NCI-H187 treated with DMSO at 0.1 percent for 48 hours (cell line): ENCODE results near the gene TOX3.

Experiments used
- DNase-seq: peaks from one replicate; lab custom pipeline; 2025; lab: John Stamatoyannopoulos, UW

TOX3 gene

DNA sequence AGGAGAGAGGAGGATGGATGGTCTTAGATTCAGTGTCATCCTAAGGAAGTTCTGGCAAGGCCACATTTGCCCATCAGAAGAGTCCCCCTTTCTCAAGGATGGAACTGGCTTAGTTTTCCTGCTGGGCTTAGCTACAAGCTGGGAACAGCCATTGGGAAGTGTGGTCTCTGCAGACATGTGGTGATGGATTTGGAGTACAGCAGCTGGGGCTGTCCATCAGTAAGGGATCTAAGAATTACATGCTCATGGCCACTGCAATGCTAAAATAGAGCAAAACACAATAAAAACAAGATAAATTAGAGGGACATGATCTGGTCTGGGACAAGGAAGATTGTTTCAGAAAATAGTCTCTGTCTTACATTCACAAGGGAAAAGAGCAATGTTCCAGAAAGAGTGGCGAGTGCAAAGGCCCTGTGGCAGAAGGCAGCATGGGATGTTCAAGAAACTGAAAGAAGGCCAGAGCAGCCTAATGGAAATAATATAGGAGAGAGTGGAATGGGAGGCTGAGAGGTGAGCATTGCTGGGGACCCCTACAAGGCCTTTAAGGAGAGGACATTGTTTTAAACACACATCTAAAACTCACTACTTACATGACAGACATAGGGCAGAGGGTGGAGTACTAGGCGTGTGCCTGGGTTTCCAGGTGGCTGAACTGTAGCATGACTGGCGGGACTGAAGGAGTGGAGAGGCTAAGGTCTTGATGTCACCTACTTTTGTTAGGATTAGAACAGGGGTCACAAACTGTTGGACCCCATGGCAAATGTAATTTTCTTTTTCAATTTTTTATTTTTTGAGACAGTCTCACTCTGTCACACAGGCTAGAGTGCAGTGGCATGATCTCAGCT is 17.0 kb upstream of the TOX3 start:
- DNase-seq = no peak

DNA sequence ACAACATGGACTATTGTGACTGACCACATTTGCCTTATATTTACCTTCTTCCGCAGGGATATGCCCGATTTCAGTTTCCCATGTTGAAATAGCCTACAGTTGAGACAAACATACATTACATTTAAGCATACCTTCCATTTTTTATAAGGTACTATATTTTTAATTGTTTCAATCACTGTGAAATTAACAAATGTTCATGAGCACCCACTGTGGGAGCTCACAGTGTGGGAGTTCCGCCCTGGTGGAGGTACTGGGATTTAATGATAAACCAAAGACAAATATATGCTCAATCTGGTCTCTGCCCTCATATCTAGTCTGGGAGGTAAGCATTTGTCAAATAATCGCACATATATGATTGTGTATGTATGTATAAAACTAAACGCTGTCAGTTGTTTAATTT is 15.8 kb upstream of the TOX3 start:
- no peak for DNase-seq

DNA sequence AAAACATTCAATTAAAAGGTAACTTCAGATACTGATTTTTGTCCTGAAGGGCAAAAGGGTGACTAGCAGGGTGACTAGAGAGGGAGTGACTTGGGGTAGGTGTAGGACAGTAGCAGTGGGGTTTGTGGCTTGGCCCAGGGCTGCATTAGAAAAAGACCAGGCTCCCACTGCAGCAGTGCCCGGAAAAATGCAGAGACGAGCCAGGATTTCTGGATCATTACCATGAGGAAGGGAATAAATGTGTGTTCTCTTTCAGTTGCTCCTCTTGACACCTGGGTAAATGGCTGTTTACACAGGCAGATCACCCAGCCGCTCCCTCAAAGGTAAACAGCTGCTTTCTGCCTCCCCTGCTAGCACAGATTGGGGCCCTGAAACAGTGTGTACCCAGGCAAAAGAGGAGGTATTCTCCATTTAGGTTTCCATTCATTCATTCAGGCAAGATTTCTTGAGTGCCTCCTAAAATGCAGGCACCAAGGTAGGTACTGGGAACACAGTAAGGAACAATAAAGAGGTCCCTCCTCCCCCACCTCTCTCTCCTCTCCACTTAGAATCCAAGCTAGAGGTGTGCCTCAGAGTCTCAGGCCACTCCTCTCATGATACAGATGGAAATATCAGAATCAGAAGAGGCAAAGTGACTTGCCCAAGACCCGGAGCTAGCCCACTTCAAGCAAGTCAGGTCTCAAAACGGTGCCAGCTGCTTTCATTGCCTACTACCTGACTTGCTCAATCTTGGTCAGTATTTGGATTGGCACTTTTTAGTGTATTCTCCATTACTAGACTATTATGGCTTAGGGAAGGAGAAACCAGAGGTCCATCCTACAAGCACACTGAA is 15.2 kb upstream of the TOX3 start:
- peak; percentile 73 for DNase-seq

DNA sequence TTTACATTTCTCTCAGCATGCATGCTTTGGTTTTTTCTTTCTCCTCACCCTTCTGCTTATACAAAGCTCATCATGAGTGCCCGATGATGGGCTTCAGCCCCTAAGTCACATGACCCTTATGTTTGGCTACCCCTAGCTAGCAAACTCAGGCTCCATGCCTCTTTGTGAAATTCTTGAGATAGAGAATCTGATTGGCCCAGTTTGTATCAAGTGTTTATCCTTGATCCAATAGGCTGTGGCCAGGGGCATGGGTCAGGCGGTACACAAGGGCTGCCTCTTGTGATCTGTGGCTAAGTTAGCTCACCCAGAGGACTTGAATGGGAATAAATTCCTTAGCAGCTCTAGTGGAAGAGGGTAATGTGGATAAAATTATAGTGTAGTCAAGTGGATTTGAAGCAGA is 11.5 kb upstream of the TOX3 start:
- no peak for DNase-seq

DNA sequence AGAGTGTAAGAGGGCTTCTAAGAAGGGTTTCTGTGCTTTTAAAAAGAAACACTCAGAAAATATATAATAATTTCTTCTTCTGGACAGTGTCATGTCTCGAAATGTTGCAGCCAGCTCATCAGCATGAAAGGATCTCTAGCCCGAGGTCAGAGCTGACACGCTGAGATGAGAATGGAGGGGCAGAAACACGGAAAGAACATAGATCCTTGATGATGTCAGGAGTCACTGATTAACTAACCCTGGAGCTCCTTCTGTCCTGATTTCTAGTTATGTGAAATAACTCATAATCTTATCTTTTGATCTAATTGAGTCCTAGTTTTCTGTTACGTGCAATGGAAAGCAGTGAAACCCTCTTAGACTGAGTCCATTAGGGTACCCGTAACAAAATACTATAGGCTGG is 10.3 kb upstream of the TOX3 start:
- no peak for DNase-seq

DNA sequence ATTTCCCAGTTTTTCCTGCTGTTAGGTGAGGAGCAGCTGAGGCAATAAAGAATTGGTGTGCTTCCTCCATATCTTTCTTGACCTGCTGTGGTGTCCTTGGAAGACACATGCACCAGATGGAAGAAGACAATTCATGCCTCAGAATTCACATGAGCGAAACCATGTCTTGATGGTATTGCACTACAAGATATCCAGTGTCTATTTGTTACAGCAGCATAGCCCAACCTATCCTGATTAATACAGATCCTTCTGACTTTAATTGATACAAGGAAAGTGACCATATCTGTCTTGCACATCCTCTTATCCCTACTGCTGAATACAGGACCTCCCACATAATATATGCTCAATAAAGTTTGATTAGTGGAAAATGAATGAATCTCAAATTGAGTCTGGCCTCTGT is 9.1 kb upstream of the TOX3 start:
- no peak for DNase-seq

DNA sequence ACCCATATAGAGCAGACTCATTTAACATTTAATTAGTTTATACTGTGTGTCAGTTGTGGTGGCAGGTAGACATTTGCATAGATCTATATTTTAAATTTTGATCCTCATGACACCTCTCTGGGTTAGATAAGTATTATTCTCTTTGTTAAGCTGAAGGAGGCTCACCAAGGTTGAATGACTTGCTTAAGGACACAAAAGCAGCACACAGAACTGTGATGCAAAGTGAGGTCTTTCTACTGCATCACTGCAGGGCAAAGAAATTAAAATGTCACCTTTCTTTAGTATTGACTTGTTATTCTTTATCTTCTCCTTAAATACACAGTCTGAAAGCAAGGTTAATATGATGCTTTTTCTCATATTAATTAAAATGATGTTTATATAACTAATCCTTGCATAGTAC is 8.6 kb upstream of the TOX3 start:
- DNase-seq = no peak

DNA sequence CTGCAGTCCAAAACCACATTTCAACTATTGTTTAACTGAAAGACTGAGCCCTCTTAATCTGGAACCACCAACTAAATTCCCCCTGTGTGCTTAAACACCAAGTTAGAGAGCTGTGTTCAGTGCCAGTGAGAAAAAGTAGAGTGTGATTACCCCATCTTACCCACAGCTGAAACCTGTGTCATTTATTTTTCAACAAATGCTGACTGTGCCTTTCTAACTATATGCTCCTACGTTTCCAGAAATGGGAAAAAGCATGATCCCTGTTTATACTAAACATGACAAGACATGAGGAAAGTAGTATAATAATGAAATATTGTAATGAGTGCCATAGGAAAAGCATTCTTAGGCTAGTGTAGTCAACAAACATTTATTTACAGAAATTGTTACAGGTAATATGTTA is 7.4 kb upstream of the TOX3 start:
- no peak for DNase-seq

DNA sequence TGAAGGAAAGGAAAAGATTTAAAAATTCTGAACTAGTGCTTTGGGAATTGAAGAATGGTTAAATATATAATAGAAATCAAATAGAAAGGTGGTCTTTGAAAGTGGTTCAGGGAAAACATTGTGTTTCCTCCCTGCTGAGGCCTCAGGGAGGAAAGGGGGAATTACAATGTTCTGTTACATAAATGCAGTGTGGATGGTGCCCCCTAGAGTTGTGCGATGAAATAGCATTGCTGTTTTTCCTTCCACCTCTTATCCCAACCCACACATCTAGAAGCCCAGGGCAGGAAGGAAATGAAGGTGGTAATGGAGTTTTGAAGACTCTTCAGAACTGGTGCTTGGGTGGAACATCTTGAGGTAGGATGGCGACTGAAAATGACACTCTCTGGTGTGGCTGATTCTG is 6.4 kb upstream of the TOX3 start:
- DNase-seq = no peak

DNA sequence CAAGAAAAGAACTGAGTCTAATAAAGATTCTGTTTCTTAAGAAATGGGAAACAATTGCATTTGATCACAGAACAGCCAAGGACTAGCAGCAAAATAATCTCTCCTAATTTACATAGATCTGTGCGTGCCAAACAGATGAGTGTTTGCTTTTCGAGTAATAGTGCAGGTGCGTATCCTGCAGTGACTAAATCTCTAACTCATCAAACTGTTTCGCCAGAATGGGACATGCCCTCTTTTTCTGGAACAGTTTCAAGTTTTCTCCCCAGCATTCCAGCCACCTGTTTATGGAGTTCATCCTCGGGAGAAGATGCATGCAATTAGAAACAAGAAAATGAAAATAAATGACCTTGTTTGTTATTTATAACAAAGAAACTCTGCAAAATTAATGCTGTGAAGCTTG is 5.7 kb upstream of the TOX3 start:
- no peak for DNase-seq

DNA sequence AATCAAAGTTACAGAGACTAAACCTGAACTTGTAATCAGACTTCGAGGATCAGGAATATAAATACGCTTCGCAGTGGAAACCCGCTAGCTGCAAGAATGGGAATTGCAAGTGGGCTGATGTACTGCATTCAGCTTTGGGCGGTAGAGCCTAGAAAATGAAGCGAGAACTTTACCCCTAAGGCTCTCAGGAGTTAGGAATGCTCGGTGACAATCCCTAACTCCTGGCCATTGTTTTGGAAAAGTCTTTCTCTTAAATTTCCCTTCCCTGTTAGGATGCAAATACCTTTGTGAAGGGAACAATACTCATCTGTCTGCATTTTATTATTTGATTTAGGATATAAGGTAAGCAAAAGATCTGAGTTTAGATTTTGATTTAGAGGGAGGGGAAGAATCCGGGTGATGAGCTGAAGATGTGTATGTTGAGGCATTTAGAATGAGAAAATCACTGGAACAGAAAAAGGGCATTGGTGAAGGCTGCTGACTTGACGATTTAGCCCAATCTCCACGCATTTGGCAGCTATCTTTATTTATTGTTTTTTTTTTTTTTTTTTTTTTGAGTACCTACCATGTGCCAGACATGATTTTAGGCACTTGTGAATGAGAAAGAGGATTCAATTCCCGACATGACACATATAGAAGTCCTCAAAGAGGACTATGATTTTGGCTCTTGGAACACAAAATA is 2.2 kb upstream of the TOX3 start:
- no peak for DNase-seq

DNA sequence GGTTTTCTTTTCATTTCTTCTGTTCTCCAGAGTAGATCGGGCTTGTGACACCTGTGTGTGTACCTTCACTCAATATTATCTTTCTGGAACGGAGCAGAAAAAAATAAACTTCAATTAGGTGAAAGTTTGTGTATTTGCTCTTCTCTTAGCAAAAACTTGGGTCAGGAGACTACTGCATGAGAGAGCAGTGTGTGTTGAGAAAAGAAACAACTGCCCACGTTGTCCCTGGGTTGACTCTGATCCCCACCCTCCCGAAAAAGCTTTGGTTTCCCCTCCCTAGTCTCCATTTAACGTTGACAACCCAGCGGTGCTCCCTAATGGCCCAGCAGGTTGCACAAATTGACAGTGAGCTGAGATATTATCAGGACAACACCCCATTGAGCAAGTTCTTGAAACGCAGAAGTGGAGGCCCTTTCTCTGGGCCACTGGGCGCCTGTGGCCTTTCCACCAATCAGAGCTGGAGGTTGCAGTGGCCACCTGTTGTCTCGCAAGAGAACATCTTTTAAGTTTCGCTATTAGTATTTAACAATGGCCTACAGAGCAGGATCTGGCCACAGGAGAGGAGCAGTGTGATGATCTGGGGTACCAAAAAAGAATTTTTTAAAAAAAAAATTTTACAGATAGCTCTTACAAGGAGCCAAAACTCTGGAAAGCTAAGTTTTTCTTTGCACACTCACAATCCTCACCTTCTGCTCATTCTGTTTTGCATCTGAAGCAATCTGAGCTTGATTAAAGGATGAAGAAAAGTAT is 1.5 kb upstream of the TOX3 start:
- DNase-seq = peak; percentile 55

DNA sequence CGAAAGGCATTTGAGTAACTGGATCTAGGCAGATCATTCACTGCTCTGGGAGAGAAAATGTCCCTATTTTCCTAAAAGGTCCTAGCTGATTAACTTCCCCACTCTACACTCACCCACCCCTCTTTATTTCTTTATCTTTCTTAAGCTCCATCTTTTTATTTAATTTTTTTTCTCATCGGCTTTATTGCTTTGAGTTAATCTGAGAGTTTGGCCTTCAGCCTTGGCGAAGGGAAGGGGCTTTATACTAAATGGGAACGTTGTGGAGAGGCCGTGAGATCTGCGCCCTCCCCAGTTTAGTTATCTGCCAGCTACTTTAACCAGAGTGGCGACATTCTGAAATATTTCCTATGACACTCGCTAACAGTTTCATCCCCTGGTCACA is 882 bp upstream of the TOX3 start:
- no peak for DNase-seq

DNA sequence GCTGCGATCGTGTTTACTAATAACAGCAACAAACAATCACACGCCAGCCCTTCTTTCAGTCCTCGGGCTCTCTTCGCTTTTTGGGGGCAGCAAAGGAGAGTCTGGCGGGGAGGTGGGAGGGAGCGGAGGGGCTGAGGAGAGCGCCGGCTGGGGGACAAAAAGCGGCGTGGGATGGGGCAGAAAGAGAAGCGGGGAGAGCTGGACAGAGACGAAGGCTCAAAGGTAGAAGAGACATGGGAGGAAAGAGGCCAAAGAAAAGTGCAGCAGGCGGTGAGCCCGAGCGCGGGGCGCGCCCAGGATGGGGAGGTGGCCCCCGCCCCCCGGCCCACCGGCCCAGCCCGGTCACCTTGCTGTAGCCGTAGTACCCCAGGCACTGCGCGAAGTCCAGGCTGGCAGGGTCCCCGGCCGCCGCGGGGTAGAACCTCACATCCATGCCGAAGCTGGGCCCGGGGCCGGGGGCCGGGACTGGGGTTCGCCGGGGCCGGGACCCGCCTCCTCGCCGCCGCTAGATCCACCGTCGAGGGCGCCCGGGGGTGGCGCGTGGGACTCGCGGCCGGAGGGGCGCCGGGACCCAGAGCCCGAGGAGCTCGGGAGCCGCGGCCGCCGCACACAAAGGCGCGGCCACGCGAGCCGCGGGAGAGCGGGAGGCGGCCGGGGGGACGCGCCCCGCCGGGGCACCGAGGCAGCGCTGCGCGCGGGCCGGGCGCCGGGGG is 496 bp downstream of the TOX3 start:
- no peak for DNase-seq

DNA sequence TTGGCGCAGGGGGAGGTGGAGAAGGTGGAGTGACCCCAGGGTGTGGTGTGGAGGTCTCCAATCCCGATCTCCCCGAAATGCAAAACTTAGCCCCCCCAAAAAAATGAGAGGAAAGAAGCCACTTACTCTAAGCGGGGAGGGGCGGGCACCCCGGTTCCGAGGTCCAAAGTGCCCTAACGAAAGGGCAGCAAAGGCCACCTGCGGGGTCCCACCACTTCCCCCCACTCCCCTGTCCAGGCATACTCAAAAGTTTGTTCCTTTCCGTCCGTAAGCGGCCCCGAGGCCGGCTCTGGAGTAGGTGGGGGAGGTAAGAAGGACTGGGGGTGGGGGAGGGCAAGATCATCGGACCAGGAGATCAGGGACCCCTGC is 1.1 kb downstream of the TOX3 start:
- DNase-seq = no peak

DNA sequence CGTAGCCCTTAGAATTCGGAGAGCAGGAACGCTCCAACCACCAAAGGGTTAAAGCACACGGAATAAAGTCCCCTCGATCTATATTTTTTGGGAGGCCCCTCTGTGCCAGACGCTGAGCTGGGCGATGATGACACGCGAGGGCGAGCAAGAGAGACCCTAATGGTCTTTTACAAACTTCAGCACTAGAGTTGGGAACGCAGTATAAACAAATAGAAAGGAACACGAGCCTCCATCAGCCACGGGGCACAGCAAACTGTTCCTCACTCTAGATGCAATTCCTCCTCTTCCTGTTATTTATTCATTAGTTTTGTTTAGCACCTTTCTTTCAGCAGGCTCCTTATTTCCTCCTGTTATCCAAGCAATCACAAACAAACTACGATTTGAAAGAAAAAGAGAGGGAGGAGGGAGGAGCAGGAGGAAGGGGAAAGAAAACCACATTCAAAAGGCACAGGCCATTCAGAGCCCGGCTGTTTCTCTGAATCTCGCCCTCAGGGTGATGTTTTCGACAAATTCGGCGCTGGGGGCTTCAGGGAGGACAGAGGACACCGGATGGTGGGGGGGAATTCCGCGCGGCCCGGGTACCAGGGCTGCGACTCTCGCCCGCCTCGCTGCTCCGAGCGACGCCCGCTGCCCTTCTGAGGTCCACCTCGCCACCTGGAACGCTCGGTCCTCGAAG is 1.6 kb downstream of the TOX3 start:
- DNase-seq = no peak

DNA sequence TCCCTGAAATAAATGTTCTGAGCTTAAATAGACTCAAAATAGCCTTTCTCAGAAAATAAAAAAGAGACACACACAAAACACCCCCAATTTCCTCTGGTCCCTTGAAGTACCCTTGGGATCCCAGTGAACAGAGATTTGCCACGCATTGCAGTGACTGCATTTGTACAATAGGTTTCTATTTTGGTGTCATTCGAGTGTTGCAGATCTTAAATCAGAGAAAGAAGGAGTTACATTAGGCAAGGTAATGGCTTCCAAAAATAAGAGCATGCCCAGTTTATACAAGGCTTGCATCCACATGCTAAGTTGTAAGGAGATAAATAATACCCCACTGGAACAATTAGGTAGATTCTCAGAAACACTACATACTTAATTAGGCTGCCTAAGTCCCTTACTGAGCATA is 2.2 kb downstream of the TOX3 start:
- no peak for DNase-seq

DNA sequence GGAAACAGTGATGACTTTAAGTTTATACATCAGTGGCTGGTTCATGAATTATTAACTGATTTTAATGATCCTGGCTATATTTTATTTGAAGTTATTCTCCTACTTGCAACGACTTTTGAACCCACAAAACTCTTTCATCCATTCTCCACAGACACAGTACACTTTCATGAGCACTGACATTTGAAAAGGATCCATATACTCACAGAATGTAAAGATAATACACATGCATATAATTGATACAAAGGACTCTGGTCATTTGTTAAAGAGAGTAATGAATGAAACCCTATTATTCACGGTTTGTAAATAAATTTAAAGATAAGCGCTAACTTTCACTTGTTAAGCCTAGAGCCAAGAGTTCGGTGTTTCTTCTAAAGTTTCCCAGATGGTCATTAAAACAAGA is 3.3 kb downstream of the TOX3 start:
- no peak for DNase-seq

DNA sequence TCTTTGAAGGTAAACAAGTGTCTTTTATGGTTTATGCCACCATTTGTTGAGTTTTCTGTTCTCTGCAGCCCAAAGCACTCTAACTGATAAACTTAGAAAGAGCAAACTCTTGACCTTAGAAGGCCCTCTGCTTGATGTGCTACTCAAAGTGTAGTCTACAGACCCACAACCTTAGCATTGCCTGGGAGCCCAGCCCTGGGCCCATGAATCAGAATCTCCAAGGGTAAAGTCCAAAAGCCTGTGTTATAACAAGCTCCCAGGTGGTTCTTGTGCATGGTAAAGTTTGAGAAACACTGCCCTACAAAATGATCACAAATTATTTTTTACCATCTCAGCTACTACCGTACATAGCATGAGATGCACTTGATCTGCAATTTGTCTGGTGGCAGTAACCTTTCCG is 6.0 kb downstream of the TOX3 start:
- DNase-seq = no peak

DNA sequence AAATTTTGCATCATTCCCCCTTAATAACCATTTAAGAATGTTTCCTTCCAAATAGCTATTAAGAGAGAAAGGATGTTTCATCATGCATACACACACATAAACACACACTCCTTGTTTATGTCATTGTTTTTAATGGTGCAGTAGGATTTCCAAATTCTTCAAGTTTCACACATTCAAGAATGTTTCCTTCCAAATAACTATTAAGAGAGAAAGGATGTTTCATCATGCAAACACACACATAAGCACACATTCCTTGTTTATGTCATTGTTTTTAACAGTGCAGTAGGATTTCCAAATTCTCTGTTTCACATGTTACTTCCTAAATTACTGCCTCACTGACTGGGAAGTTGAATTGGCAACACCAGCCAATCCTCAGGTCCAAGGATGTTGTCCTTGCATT is 7.8 kb downstream of the TOX3 start:
- DNase-seq = no peak

DNA sequence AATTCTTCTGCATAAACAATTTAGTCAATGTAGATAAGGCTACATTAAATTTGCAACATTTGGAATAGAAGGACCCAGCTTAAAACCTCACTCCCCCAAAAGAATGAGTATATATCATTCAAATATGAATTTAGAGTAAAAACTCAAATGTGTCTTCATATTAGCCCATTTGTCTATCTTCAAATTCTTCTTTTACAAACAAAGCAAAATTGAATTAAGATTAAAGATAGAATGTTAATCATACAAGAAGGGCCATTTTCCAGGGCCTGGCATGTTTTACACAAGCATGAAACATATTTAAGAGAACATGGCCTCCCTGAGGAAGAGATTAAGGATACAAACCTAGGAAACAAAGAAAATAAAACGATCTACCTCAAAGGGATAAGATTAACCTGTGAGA is 8.4 kb downstream of the TOX3 start:
- no peak for DNase-seq
